ENCODE data around the gene PFKFB2.

PFKFB2 gene

DNA sequence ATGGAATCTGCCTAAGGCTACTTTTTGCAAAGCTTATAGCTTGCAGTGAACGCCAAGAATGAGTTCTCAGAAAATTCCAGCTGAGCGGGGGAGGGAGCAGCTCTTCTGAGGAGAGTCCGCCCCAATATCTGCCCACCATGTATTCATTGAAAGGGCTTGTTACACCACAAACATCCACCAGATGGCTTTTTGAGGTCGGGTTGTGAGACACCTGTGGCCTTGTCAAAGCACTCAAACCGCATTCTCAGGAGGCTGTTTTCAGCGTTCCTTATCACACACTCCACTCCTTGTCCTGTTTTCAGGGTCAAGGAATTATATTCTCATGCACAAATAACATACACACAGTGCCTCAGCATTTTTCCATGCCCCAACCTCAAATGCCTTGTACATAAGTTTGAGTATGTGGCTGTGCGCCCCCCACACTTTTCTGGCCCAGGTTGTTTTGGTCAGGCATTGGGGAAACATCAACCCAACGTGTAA lies 31.7 kb downstream of the PFKFB2 start:
- no peaks in the 10 kb centered on the region for H4K20me1 ChIP-seq (ENCODE audit: insufficient read depth, low read length)
- no peaks in the 10 kb centered on the region for H3F3A ChIP-seq (ENCODE audit: insufficient read depth, low read length)
- no peaks in the 10 kb centered on the region for H3K9me3 ChIP-seq (replicated peaks; ENCODE audit: insufficient read depth, low read length)
- no peak for TF ChIP-seq EZH2phosphoT487 (IDR thresholded peaks at IDR 0.05; ENCODE audit: low read length)
- no peak for TF ChIP-seq EZH2 (optimal IDR thresholded peaks at IDR 0.05; ENCODE audit: low read depth, low read length)
- TF ChIP-seq, protein P1, sequence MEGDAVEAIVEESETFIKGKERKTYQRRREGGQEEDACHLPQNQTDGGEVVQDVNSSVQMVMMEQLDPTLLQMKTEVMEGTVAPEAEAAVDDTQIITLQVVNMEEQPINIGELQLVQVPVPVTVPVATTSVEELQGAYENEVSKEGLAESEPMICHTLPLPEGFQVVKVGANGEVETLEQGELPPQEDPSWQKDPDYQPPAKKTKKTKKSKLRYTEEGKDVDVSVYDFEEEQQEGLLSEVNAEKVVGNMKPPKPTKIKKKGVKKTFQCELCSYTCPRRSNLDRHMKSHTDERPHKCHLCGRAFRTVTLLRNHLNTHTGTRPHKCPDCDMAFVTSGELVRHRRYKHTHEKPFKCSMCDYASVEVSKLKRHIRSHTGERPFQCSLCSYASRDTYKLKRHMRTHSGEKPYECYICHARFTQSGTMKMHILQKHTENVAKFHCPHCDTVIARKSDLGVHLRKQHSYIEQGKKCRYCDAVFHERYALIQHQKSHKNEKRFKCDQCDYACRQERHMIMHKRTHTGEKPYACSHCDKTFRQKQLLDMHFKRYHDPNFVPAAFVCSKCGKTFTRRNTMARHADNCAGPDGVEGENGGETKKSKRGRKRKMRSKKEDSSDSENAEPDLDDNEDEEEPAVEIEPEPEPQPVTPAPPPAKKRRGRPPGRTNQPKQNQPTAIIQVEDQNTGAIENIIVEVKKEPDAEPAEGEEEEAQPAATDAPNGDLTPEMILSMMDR (IDR thresholded peaks at IDR 0.05; ENCODE audit: low read length): peak; percentile 75
- H3K4me1 ChIP-seq (ENCODE audit: low read length): peaks cover 3% of the 10 kb centered on the region; the same call in 1 of the 2 replicates
- H3K79me2 ChIP-seq (ENCODE audit: low read length): no peaks in the 10 kb centered on the region
- DNase-seq: peak; percentile 85
- H3K27ac ChIP-seq (ENCODE audit: low read length): no peak overlapping the region
- H3K9ac ChIP-seq (ENCODE audit: low read length): no peak overlapping the region
- H3K27me3 ChIP-seq (replicated peaks; ENCODE audit: insufficient read depth, low read length): no peaks in the 10 kb centered on the region
- H2AFZ ChIP-seq (ENCODE audit: low read length): no peak overlapping the region
- H3K9me2 ChIP-seq (replicated peaks; ENCODE audit: insufficient read depth, low read length): no peaks in the 10 kb centered on the region
- H3K4me3 ChIP-seq (ENCODE audit: low read length): no peak overlapping the region
- no peaks in the 10 kb centered on the region for H3K36me3 ChIP-seq (replicated peaks; ENCODE audit: insufficient read depth, low read length)
- no peak overlapping the region for H3K4me2 ChIP-seq (ENCODE audit: low read depth, low read length)

DNA sequence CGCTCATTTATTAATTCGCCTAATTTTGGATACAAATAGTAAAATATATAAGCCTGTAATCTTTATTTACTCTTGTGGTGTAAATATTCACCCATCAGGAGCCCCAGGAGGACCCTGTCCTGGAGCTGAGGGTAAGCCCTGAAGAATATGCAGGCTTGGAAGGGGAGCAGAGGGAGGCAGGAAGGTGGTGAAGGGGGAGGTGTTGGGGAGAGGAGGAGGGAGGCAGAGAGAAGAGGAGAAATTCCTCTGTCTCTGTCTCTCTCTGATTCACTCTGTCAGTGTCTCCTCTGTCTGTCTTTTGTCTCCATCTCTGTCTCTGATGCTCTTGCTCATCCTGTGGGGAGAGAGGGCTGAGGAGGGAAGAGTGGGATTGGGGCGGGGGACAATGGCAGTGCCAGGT lies 32.8 kb downstream of the PFKFB2 start:
- Histone ChIP-seq H3K9me3 (replicated peaks; ENCODE audit: insufficient read depth, low read length) (no peaks in the 10 kb centered on the region), H3K79me2 (ENCODE audit: low read length) (no peaks in the 10 kb centered on the region), H3K4me3 (ENCODE audit: low read length) (no peak overlapping the region), H4K20me1 (ENCODE audit: insufficient read depth, low read length) (no peaks in the 10 kb centered on the region), H3K27me3 (replicated peaks; ENCODE audit: insufficient read depth, low read length) (no peaks in the 10 kb centered on the region), H3K36me3 (replicated peaks; ENCODE audit: insufficient read depth, low read length) (no peaks in the 10 kb centered on the region), H3K4me2 (ENCODE audit: low read depth, low read length) (no peak overlapping the region), H3K27ac (ENCODE audit: low read length) (no peak overlapping the region), H2AFZ (ENCODE audit: low read length) (no peak overlapping the region), H3K4me1 (ENCODE audit: low read length) (peaks cover 6% of the 10 kb centered on the region; the same call in 1 of the 2 replicates), H3K9ac (ENCODE audit: low read length) (no peak overlapping the region), H3F3A (ENCODE audit: insufficient read depth, low read length) (no peaks in the 10 kb centered on the region), H3K9me2 (replicated peaks; ENCODE audit: insufficient read depth, low read length) (no peaks in the 10 kb centered on the region)
- DNase-seq: no peak
- TF ChIP-seq EZH2 (optimal IDR thresholded peaks at IDR 0.05; ENCODE audit: low read depth, low read length): no peak

DNA sequence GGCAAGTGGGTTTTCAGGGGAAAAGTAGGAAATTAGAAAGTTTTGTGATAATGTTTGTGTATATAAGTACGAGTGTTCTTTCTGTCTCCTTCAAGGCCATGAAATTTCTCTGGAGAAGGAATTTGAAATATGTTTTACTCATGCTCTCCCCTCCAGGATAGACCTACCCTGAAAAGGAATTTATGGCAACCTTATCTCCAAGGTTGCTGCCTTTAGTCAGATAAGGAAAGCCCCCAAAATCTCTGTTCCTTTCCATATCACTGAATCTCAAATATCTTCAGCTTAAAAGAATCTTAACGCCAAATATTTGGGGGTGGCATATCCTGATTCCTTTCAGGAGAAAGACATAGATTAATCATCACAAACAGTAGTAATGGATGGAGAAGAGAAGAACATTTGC lies 35.1 kb downstream of the PFKFB2 start:
- Histone ChIP-seq H3K36me3 (replicated peaks; ENCODE audit: insufficient read depth, low read length) (no peaks in the 10 kb centered on the region), H3K27ac (ENCODE audit: low read length) (no peak overlapping the region), H3K4me2 (ENCODE audit: low read depth, low read length) (no peak overlapping the region), H3K9me2 (replicated peaks; ENCODE audit: insufficient read depth, low read length) (no peaks in the 10 kb centered on the region), H3K27me3 (replicated peaks; ENCODE audit: insufficient read depth, low read length) (no peaks in the 10 kb centered on the region), H3K4me3 (ENCODE audit: low read length) (no peak overlapping the region), H3K9ac (ENCODE audit: low read length) (no peak overlapping the region), H4K20me1 (ENCODE audit: insufficient read depth, low read length) (no peaks in the 10 kb centered on the region), H2AFZ (ENCODE audit: low read length) (no peak overlapping the region), H3K79me2 (ENCODE audit: low read length) (no peaks in the 10 kb centered on the region), H3K4me1 (ENCODE audit: low read length) (peaks cover 12% of the 10 kb centered on the region), H3F3A (ENCODE audit: insufficient read depth, low read length) (no peaks in the 10 kb centered on the region), H3K9me3 (replicated peaks; ENCODE audit: insufficient read depth, low read length) (no peaks in the 10 kb centered on the region)
- no peak for DNase-seq
- TF ChIP-seq EZH2phosphoT487 (IDR thresholded peaks at IDR 0.05; ENCODE audit: low read length) (no peak), EZH2 (optimal IDR thresholded peaks at IDR 0.05; ENCODE audit: low read depth, low read length) (no peak)
- TF ChIP-seq, protein P1 (IDR thresholded peaks at IDR 0.05; ENCODE audit: low read length): no peak
